Subcutaneous adipose tissue (tissue), 4 donors: ENCODE results near the gene OXA1L. TPM values are rescaled to one million over a fixed set of nuclear protein-coding genes. Genes with fewer than 3 reads are reported as not detected.

ENCODE experiments used
- CTCF ChIP-seq: fragments of 450-650 bp; IDR thresholded peaks from one replicate; pipeline ENCODE4 v1.5.1; 2016; ENCODE audit warnings: low read depth, mild to moderate bottlenecking, control low read depth, antibody characterized with exemption, moderate library complexity
- total RNA-seq, 4 donors: library from RNA; depleted of rRNA; stranded (reverse); fragments of >200 nt; gene quantifications; one replicate each; pipeline ENCODE4 v1.1.0, GENCODE V29; 2016

The OXA1L gene
- total RNA-seq, 4 donors from 2014 or later = 81.9 to 102 (median 87.5) TPM

DNA sequence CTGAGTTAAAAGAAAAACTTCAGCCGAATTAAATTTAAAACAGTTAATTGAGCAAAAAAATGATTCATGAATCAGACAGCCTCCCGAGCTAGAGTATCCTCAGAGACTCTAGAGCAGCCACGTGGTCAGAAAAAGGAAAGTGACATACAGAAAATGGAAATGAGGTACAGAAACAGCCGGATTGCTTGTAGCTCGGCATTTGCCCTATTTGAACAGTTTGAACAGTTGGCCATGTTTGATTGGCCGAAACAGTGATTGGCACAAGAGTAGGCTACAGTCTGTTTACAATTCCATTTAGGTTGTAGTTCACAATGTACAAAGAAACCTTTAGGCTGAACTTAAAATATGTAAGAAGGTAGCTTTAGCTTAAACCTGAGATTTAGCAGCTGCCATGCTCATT lies 12.9 kb upstream of the OXA1L start:
- no peak for TF ChIP-seq CTCF

- TF ChIP-seq CTCF = no peak
Measured at GRCh38 chr14:22761734-22762133, 4.8 kb upstream of the OXA1L start.

- TF ChIP-seq CTCF = no peak
Measured at GRCh38 chr14:22764382-22764781, 2.1 kb upstream of the OXA1L start.

GRCh38 chr14:22767323-22767589 lies 768 bp downstream of the OXA1L start:
- no peak for TF ChIP-seq CTCF

- TF ChIP-seq CTCF = no peak
Measured at GRCh38 chr14:22768947-22769346, 2.5 kb downstream of the OXA1L start.

DNA sequence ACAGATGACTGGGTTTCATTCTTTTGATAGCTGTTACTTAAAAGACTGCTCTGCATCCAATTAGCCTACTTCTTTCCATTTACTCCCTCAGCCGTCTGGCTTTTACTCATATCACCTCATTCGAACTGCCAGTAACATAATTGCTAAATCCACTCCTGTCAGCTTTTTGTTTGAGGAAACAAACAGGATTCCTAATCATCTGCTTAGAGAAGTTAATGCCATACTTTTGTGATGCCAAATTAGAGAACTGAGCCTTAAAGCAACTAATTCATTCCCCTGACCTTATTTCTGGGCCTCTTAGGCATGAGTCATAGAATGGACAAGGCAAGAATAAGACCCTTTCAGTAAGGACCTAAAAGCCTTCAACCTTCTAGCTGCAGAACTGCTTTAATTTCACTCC lies 2.9 kb downstream of the OXA1L start:
- no peak for TF ChIP-seq CTCF

GRCh38 chr14:22770481-22771187 lies 4.1 kb downstream of the OXA1L start:
- TF ChIP-seq CTCF = no peak
